Activated naive CD4-positive, alpha-beta T cell (primary cell): ENCODE measurements around the gene ANP32A.

Experiments
- DNase-seq, 4 experiments: peaks; one replicate each; lab custom pipeline; 2025; lab: John Stamatoyannopoulos, UW

The ANP32A gene

GRCh38 chr15:68743256-68743655 is 77.4 kb downstream of the ANP32A start:
- DNase-seq = no peak

DNA sequence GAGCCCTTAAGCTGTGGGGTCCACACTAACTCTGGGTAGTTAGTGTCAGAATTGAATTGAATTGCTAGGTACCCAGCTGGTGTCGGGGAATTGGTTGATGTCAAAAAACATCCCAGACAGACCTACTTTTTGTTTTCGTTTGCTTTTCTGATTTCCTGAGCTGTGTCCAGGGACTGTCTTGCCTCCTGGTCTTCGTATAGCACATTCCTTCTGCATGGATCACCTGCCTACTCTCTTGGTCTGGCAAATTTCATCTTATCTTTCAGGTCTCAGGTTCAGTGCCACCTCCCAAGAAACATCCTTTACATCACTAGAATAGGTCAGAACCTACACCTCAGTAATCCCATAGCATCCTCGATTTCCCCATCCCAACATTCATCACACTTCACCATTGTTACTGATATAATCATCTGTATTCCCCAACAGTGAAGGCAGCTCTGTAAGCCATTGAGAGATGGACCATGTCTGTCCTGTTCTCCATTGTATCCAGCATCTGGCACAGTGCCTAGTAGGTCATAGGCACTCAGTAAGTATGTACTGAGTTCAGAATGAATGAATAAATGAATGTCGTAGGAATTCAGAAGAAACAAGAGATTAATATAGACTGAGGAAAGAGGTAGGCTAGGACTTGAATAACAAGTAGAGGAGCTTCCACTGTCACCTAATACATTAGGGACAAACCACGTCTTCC is 81.2 kb downstream of the ANP32A start:
- no peak for DNase-seq

DNA sequence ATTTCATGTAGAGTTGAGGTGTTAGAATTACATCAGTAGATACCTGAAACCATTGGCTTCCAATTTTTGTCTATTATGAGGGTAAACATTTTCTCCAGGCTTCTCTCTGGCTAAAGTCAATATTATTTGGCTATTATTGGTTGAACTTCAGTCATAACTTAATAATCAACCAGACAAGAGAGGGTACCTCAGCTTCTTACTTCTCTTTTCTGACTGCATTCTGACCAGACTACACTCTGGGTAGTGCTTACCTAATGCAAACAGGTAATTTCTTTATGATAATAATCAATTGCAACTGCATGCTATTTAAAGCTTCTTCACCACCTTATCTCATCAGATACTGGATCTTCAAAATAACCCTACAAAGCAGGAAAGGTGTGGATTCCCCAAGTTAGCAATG is 85.1 kb downstream of the ANP32A start:
- no peak for DNase-seq

DNA sequence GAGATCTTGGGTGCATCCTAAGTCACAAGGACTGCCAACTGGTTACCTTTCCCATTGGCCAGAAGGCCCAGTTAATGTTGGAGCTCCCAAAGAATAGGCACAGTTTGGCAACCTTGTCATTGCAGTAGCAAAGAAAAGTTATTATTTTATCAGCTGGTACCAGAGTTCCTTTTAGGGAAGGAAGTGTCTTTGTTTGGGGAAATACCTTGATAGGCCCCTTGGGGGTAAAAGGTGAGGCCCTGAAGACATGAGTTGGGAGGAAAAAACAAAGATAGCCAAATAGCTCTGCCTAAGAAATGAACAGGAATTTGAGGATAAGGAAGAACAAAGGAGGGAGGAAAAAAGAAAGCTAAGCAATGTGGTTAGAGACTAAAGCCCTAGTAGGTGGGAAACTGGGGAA is 85.8 kb downstream of the ANP32A start:
- DNase-seq = no peak

GRCh38 chr15:68734352-68734751 is 86.3 kb downstream of the ANP32A start:
- DNase-seq = no peak

- no peak for DNase-seq
Observed at GRCh38 chr15:68733666-68734065, 87.0 kb downstream of the ANP32A start.

GRCh38 chr15:68732451-68732850 is 88.2 kb downstream of the ANP32A start:
- DNase-seq = no peak

GRCh38 chr15:68730976-68731897 is 89.5 kb downstream of the ANP32A start:
- DNase-seq = no peak

- peak in 1 of 4 experiments; percentile 7 for DNase-seq
Observed at GRCh38 chr15:68730471-68730919, 90.2 kb downstream of the ANP32A start.

- no peak for DNase-seq
Observed at GRCh38 chr15:68729789-68730411, 90.8 kb downstream of the ANP32A start.
